ENCODE measurements around the gene NARF. TPM values are rescaled to one million over a fixed set of nuclear protein-coding genes. Genes with fewer than 3 reads are reported as not detected.
A peak's percentile ranks its signal among the peaks of the same experiment; 100 is the strongest.
"Not testable (repeated sequence)": the region's sequence is repeated elsewhere in the genome, so short reads cannot be mapped to it uniquely, and the experiment has no call there.

NARF gene
- total RNA-seq, 1 donor from 2014 or later: 64.4 TPM

DNA sequence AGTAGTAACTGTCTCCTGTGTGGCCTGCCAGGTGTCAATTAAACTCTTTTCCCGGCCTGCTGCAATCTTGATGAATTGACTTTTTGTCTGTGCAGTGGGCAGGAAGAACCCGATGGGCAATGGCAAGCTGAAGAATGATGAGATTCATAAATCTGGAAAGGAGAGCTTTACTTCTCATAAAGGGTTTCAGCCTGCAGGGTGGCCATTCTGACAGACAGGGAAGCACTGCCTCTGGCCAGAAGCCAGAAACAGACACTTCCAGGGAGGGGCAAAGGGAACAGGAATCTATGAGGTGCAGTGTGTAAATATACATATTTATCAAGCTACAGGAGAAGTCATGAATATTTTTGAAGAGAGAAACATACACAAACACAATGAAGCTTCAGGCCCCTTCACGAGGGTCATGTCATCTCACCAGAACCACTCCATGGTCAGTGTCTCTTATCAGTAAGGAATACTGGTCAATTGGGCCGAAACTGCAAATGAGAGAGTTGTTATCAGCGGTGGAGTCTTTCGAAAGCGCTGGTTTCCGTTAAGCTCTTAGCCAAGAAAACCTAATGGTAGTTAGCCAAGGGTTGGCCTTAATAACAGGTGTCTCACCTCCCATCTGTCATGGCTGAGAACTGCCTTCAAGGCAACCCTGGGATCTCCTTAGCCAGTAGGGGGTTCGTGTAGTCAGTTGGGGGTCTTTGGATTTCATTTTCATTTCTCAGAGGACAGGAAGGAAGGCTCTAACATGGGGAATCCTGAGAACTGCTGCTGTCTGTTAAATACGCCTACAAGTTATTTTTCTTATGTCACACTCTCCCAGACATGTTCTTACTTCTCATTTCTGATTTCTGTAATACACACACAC lies 1.2 kb upstream of the NARF start:
- peak overlapping the region; percentile 87 for H3K4me3 ChIP-seq (ENCODE audit: low read depth, low read length)
- TF ChIP-seq, protein P1, sequence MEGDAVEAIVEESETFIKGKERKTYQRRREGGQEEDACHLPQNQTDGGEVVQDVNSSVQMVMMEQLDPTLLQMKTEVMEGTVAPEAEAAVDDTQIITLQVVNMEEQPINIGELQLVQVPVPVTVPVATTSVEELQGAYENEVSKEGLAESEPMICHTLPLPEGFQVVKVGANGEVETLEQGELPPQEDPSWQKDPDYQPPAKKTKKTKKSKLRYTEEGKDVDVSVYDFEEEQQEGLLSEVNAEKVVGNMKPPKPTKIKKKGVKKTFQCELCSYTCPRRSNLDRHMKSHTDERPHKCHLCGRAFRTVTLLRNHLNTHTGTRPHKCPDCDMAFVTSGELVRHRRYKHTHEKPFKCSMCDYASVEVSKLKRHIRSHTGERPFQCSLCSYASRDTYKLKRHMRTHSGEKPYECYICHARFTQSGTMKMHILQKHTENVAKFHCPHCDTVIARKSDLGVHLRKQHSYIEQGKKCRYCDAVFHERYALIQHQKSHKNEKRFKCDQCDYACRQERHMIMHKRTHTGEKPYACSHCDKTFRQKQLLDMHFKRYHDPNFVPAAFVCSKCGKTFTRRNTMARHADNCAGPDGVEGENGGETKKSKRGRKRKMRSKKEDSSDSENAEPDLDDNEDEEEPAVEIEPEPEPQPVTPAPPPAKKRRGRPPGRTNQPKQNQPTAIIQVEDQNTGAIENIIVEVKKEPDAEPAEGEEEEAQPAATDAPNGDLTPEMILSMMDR (conservative IDR thresholded peaks at IDR 0.05; ENCODE audit: low read depth, low read length): no peak
- no peak for DNase-seq (ENCODE audit: low read depth)

DNA sequence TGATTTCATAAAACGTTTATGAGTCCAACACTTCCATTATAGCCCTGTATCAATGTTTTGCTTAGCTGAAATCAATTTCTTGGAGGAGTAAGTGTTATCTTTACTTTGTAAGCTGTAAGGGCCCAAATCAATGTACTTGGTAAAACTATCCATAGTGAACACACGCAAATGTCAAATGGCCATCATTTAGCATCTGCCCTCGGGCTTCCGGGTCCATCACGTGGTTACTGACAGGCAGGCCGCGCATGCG lies 687 bp upstream of the NARF start:
- DNase-seq (ENCODE audit: low read depth): peak; percentile 39
- peak overlapping the region; percentile 87 for H3K4me3 ChIP-seq (ENCODE audit: low read depth, low read length)
- TF ChIP-seq, protein P1 (conservative IDR thresholded peaks at IDR 0.05; ENCODE audit: low read depth, low read length): no peak

DNA sequence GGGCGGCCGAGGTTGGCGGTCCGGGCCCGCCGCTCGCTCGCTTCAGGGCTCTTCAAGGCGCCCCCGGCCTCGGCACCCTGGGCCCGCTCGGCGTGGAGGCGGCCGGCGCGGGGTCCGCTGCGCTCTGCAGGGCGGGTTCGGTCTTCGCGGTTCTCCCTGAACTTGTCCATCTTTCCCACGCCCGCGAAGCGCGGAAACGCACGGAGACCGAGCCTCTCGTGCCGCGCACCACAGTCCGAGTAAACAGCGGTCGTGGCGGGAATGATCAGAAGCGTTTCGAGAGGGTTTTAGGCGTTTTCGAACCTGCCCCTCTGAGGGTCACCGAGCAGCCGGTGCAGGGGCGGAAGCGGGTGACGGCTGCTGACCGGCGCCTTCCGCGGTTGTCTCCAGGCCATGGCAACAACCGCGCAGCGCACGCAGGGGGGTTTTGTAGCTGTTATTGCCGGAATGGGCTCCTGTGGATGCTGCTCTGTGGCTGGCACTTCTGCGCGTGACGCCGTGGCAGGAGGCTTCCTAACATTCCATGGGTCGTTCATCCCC lies 414 bp downstream of the NARF start:
- TF ChIP-seq, protein P1 (conservative IDR thresholded peaks at IDR 0.05; ENCODE audit: low read depth, low read length): no peak
- no peak for DNase-seq (ENCODE audit: low read depth)
- peak overlapping the region; percentile 87 for H3K4me3 ChIP-seq (ENCODE audit: low read depth, low read length)

DNA sequence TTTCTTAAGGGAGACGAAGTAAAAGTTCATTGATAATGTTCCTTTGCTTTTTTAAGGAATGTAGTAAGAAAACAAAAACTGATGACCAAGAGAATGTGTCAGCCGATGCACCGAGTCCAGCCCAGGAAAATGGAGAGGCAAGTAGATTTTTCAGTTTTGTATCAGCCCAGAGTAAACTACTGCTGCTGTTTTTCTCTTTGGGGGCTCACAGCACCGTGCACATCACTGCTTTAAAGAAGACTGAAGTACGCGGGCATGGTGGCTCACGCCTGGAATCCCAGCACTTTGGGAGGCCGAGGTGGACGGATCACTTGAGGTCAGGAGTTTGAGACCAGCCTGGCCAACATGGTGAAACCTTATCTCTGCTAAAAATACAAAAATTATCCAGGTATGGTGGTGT lies 1.4 kb downstream of the NARF start:
- H3K4me3 ChIP-seq (ENCODE audit: low read depth, low read length); DNase-seq (ENCODE audit: low read depth): not testable (repeated sequence)

DNA sequence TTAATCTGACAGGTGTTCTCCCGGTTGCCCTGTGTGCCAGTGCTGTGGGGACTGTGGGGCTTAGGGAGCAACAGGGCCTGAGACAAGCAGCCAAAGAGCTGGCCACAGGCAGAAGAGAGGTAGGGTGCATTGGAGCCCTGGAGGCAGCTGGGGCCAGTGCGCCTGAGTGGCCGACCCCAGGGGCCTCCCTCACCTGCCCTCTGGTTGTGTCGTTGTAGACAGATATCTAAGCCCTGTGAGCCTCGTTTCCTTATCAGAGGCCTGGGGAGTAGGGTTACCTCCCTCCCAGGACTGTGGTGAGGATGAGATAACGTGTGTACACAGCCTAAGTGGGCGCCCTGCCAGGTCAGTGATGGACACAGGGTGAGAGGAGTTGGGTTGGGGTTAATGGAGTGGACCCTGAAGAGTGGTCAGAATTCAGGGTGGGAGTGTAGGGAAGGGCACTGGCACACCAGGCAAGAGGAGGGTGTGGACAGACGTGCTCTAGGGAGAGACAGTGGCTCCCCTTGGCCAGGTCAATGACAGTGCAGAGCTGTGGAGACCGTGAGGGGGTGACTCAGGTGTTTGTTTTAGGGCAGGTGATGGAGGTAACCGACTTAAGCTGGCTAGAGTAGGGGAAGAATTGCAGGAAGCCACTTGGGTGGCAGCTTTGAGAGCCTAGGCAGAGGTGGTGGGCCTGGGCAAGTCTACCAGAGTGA lies 3.4 kb downstream of the NARF start:
- no peak for DNase-seq (ENCODE audit: low read depth)
- H3K4me3 ChIP-seq (ENCODE audit: low read depth, low read length): no peak overlapping the region
- TF ChIP-seq, protein P1 (conservative IDR thresholded peaks at IDR 0.05; ENCODE audit: low read depth, low read length): no peak

DNA sequence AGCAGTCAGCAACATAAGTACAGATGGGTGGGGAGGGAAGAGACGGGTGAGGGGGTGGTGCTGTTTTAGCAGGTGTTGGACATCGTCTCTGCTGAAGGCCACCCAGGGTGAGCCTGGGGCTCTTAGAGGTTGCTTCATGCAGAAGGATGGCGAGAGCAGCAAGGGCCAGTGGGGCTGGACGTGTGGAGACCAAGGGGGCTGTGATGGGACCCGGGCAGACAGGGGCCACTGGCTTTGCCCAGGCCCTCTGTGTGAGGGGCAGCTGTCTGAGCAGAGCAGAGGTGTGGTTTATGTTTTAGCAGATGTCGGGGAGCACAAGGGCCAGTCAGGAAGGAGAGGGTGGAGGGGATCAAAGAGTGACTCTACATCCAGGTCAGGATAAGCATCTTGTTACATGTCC lies 4.8 kb downstream of the NARF start:
- TF ChIP-seq, protein P1 (conservative IDR thresholded peaks at IDR 0.05; ENCODE audit: low read depth, low read length): no peak
- DNase-seq (ENCODE audit: low read depth): no peak
- H3K4me3 ChIP-seq (ENCODE audit: low read depth, low read length): no peak overlapping the region

DNA sequence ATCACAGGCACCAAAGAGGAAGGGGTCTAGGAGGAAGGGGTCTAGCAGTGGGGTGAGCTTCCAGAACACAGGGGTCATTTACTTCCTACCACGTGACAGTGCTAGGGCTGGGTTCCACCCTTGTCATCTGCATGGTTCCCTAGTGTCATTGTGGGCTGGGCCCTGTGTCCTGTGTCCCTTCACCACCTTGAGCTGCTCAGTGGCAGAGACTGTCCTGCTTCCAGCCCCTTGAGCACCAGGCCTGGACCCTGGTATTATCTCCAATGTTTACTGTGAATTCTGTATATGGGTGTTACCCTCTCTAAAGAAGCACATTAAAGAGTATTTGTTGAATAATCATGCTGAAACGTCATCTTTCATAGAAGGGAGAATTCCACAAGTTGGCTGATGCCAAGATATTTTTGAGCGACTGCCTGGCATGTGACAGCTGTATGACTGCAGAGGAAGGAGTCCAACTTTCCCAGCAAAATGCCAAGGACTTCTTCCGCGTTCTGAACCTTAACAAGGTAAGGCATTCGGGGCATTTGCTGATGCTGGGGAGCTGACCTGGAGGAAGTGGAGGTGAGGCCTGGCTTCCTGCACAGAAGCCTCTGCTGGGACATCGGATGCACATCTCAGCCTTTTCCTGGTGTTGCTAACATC lies 5.5 kb downstream of the NARF start:
- no peak overlapping the region for H3K4me3 ChIP-seq (ENCODE audit: low read depth, low read length)
- DNase-seq (ENCODE audit: low read depth): no peak
- TF ChIP-seq, protein P1 (conservative IDR thresholded peaks at IDR 0.05; ENCODE audit: low read depth, low read length): no peak
